HepG2 (cell line): ENCODE data around the gene EXTL1. TPM values are rescaled to one million over a fixed set of nuclear protein-coding genes. Genes with fewer than 3 reads are reported as not detected.

Experiments
- ATAC-seq: fragments of 200-7000 bp; cut with Tn5 transposase; 3 replicates; pipeline ENCODE4 v1.9.1; 2020; ENCODE audit warnings: mild to moderate bottlenecking, moderate library complexity
- BruUV-seq: library from RNA; stranded (reverse); fragments of 400-500 nt; replicated peaks from 2 replicates; lab custom pipeline; 2021; lab: Mats Ljungman, UMichigan
- CTCF ChIA-PET: fragments of 300-600 bp; formaldehyde crosslinking; extraction: SDS; loops from one replicate; lab custom pipeline; 2021; ENCODE audit warnings: low total read pairs, inconsistent platforms, low intra/inter-chr PET ratio; lab: Yijun Ruan, JAX
- POLR2A ChIA-PET: fragments of 350-600 bp; sonication (Branson Sonifier 250); formaldehyde crosslinking; loops from one replicate; lab custom pipeline; 2020; ENCODE audit warnings: antibody characterized with exemption, inconsistent platforms; lab: Yijun Ruan, JAX
- DNase-seq: peaks from one replicate; pipeline ENCODE4 v3.0.0-alpha.2; 2015; ENCODE audit warnings: low spot score
- FAIRE-seq: peaks from 3 replicates; lab custom pipeline; 2011; peaks lifted over from hg19 to GRCh38; lab: Jason Lieb, UNC
- H2AFZ ChIP-seq: one replicate; pipeline ENCODE4 v1.6.1; 2011; ENCODE audit warnings: low read length, inconsistent platforms
- H3K27ac ChIP-seq: fragments of 300-600 bp; 3 replicates; pipeline ENCODE4 v1.8.0; 2011; ENCODE audit warnings: mixed run types, mild to moderate bottlenecking, mixed read lengths, low read length, inconsistent platforms; ENCODE audit not compliant: insufficient read depth; ENCODE audit errors: extremely low read length
- H3K27me3 ChIP-seq, 2 experiments: fragments of 200-600 bp in 1 of 2; 2 replicates in 1 of 2; 3 replicates in 1 of 2; pipeline versions ENCODE4 v1.6.0 to v1.8.0; 2011; ENCODE audit warnings: low read length in 2 of 2, mild to moderate bottlenecking in 2 of 2, moderate library complexity in 2 of 2, inconsistent platforms in 1 of 2; ENCODE audit not compliant: insufficient read depth in 2 of 2, control insufficient read depth in 1 of 2
- H3K36me3 ChIP-seq, 2 experiments: fragments of 200-600 bp in 1 of 2; replicated peaks in 1 of 2; 2 replicates in 1 of 2; 3 replicates in 1 of 2; pipeline versions ENCODE4 v1.5.1 to v1.8.0; 2011; ENCODE audit warnings: low read length in 2 of 2, inconsistent platforms in 1 of 2; ENCODE audit not compliant: insufficient read depth in 2 of 2, control insufficient read depth in 1 of 2
- H3K4me1 ChIP-seq: 2 replicates; pipeline ENCODE4 v1.5.1; 2012; ENCODE audit warnings: low read length, inconsistent platforms; ENCODE audit not compliant: insufficient read depth
- H3K4me2 ChIP-seq: 2 replicates; pipeline ENCODE4 v1.6.0; 2011; ENCODE audit warnings: low read depth, low read length, inconsistent platforms
- H3K4me3 ChIP-seq, 3 experiments: fragments of 200-600 bp in 1 of 3; sonication (generic), shearing (Covaris generic) in 1 of 3; replicated peaks in 1 of 3; 2 replicates each; pipeline ENCODE4 v1.5.1; 2011 to 2016; ENCODE audit warnings: low read length in 3 of 3, inconsistent platforms in 2 of 3, low read depth in 2 of 3, mild to moderate bottlenecking in 2 of 3, control low read depth in 1 of 3, mixed read lengths in 1 of 3; ENCODE audit not compliant: insufficient read depth in 1 of 3
- H3K79me2 ChIP-seq: one replicate; pipeline ENCODE4 v1.6.1; 2011; ENCODE audit warnings: low read length, inconsistent platforms; ENCODE audit not compliant: insufficient read depth
- H3K9ac ChIP-seq: 2 replicates; pipeline ENCODE4 v1.6.0; 2011; ENCODE audit warnings: mild to moderate bottlenecking, low read depth, low read length, inconsistent platforms; ENCODE audit not compliant: insufficient read depth
- H3K9me3 ChIP-seq: 2 replicates; pipeline ENCODE4 v1.5.1; 2012; ENCODE audit warnings: mild to moderate bottlenecking, low read length
- H4K20me1 ChIP-seq: 2 replicates; pipeline ENCODE4 v1.6.0; 2011; ENCODE audit warnings: inconsistent platforms, mild to moderate bottlenecking, low read length, moderate library complexity; ENCODE audit not compliant: insufficient read depth
- HNRNPLL ChIP-seq: fragments of 200-400 bp; formaldehyde crosslinking; IDR thresholded peaks from 2 replicates; pipeline ENCODE4 v1.6.1; 2017; ENCODE audit warnings: mild to moderate bottlenecking, low read depth, low read length; ENCODE audit not compliant: poor library complexity, severe bottlenecking
- KDM1A ChIP-seq: IDR thresholded peaks from 2 replicates; pipeline ENCODE4 v1.6.1; 2016; ENCODE audit warnings: missing compliant biosample characterization
- KDM4B ChIP-seq: sonication (generic); formaldehyde crosslinking; IDR thresholded peaks from 2 replicates; pipeline ENCODE4 v1.4.0; 2020; ENCODE audit warnings: missing genetic modification reagents
- SMC3 ChIP-seq: IDR thresholded peaks from 2 replicates; pipeline ENCODE4 v1.6.1; 2011; ENCODE audit warnings: low read length, improper control_type of control experiment
- ZNF546 ChIP-seq: sonication (generic); formaldehyde crosslinking; conservative IDR thresholded peaks from 2 replicates; pipeline ENCODE4 v1.8.1; 2023; ENCODE audit warnings: mild to moderate bottlenecking, missing genetic modification reagents
- ZNF629 ChIP-seq: sonication (generic); formaldehyde crosslinking; conservative IDR thresholded peaks from 2 replicates; pipeline ENCODE4 v1.5.0; 2020; ENCODE audit warnings: missing genetic modification reagents
- WGBS: methylation state at CpG from one replicate; pipeline ENCODE4 v1.1.6; 2017; ENCODE audit warnings: low lambda C conversion rate; 5-methylcytosine and 5-hydroxymethylcytosine counted together
- in situ Hi-C: cut with HindIII; loops from 2 replicates; pipeline ENCODE4 v1.10.0; 2017; ENCODE audit warnings: low pct_unique_long_range_greater_than_20kb; ENCODE audit not compliant: extremely low pct_ligation_motif_present
- intact Hi-C: fragments of 100-400 bp; cut with micrococcal nuclease; formaldehyde crosslinking; loops from one replicate; pipeline ENCODE4 v1.10.0; 2022; ENCODE audit not compliant: unreplicated experiment
- polyA plus RNA-seq, 8 experiments: library from polyadenylated mRNA; depleted of rRNA in 3 of 8; stranded (reverse) in 7 of 8; unstranded in 1 of 8; fragments of >200 nt; fragmentation: Illumina TruSeq in 4 of 8; extraction: Trizol in 4 of 8; gene quantifications; 2 replicates each; pipeline versions ENCODE4 v1.2.1 to v1.2.3, GENCODE V29; 2011 to 2016; ENCODE audit warnings: low read depth in 4 of 8, missing spikeins in 1 of 8, mixed read lengths in 1 of 8; ENCODE audit not compliant: insufficient read depth in 1 of 8
- total RNA-seq, 5 experiments: library from RNA; depleted of rRNA; stranded (reverse); fragments of >200 nt; fragmentation: Illumina TruSeq; extraction: Trizol; gene quantifications; 2 replicates each; pipeline ENCODE4 v1.2.3, GENCODE V29; 2016; ENCODE audit warnings: low read depth in 1 of 5

The EXTL1 gene
- total and polyA plus RNA-seq, 2 of the 13 experiments (the other 11 are each of a cell fraction or from before 2014, with no cell fraction given), result 0.35 to 1.0 TPM

DNA sequence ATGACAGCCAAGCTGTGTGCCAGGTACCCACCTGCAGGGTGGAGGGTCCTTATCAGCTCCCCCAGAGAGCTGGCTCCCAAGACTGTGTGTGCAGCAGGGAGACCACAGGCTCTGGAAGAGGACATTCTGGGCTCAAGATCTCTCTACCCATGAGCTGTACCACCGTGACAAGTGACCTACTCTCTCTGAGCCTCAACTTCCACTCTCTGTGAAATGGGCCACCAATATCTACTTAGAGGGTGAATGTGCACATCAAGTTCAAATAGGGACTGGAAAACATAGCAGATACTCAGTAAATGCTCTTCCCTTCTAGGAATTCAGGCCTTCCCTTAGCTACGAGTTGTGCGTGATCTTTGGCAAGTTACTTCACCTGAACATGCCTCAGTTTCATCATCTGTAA lies 22.8 kb downstream of the EXTL1 start:
- no peak overlapping the region for H3K4me3 ChIP-seq
- H3K9me3 ChIP-seq, result no peaks in the 10 kb centered on the region
- in situ Hi-C loops, result no loop called here
- DNase-seq (no peak), FAIRE-seq (no peak), ATAC-seq (no peak)
- no peak overlapping the region for H3K27ac ChIP-seq
- no peak overlapping the region for H3K4me2 ChIP-seq
- POLR2A ChIA-PET, result no interaction called here
- H3K9ac ChIP-seq, result no peak overlapping the region
- no peaks in the 10 kb centered on the region for H3K4me1 ChIP-seq
- H4K20me1 ChIP-seq, result no peaks in the 10 kb centered on the region
- WGBS, result 24% methylated on average over 3 of the region's 3 CpGs
- TF ChIP-seq ZNF629 (CRISPR knock-in tag) (peak; percentile 70), KDM1A (CRISPR knock-in tag) (no peak)
- H2AFZ ChIP-seq, result no peak overlapping the region
- CTCF ChIA-PET, result no interaction called here
- H3K27me3 ChIP-seq, result peaks cover 26 to 79% of the 10 kb centered on the region in 2 experiments
- BruUV-seq, result no TSS peak
- intact Hi-C loops, result no loop called here
- H3K36me3 ChIP-seq, result no peaks in the 10 kb centered on the region
- H3K79me2 ChIP-seq, result no peaks in the 10 kb centered on the region

DNA sequence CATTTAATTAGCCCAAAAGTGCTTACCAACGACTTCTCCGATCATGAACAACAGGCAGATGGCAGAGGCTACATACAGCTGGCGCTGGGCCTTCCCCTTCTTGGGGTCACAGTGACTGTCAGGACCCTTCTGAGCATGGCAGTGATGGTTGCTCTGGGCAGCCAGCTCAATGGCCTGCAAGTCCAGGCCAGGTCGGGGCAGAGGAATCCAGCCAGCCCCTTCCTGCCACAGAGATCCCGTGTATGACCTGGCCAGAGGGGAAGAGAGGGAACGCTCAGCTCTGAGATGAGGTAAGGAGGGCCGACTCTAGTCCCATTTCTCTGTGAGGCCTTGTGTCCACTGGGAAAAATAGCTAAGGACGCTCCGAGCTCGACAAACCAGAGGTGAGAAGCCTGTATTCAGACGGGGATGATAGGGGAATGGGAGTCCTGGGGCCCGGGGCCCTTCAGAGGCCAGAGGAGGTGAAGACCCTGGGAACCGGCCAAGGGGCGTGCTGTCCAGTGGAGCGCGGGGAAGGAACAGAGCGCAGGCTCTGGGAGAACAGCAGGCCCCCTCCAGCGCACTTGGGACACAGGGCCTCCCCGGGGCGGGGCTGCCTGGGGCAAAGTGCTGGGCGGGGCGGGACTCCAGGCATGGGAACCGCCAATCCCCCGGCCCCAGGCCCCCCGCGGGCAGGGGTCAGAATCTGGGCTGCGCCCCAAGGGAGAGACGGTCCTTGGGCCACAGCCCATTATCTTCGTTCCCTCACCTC lies 23.6 kb downstream of the EXTL1 start:
- Histone ChIP-seq H3K36me3 (no peaks in the 10 kb centered on the region), H3K4me1 (no peaks in the 10 kb centered on the region), H3K9ac (no peak overlapping the region), H3K4me2 (0 out of 2 replicates have a peak overlapping the region, but pooled peaks have one; percentile 23), H3K27me3 (peaks cover 28 to 79% of the 10 kb centered on the region in 2 experiments), H4K20me1 (no peaks in the 10 kb centered on the region), H3K79me2 (no peaks in the 10 kb centered on the region), H2AFZ (no peak overlapping the region), H3K9me3 (no peaks in the 10 kb centered on the region), H3K4me3 (no peak overlapping the region; a peak in 1 of 6 replicates), H3K27ac (no peak overlapping the region)
- CTCF ChIA-PET, result no interaction called here
- POLR2A ChIA-PET, result no interaction called here
- FAIRE-seq, result no peak
- TF ChIP-seq HNRNPLL (no peak), KDM4B (CRISPR knock-in tag) (no peak), ZNF546 (no peak), SMC3 (no peak)
- in situ Hi-C loops, result no loop called here
- no peak for DNase-seq
- intact Hi-C loops, result no loop called here
- BruUV-seq, result no TSS peak
- WGBS, result 17% methylated on average over 16 of the region's 29 CpGs
- peak; percentile 54 for ATAC-seq
